ENCODE results near the gene PKD1.
A peak's percentile ranks its signal among the peaks of the same experiment; 100 is the strongest.

GRCh38 chr16:2148714-2149629, 13.3 kb upstream of the PKD1 start:
- TF ChIP-seq CTCF (IDR thresholded peaks at IDR 0.05) (peak; percentile 42), ZFX (IDR thresholded peaks at IDR 0.05; ENCODE audit: borderline replicate concordance) (no peak)
